ENCODE results near the gene SPATA20. TPM values are rescaled to one million over a fixed set of nuclear protein-coding genes. Genes with fewer than 3 reads are reported as not detected.

SPATA20 gene
- total RNA-seq, 1 donor from 2014 or later = 52.3 TPM

DNA sequence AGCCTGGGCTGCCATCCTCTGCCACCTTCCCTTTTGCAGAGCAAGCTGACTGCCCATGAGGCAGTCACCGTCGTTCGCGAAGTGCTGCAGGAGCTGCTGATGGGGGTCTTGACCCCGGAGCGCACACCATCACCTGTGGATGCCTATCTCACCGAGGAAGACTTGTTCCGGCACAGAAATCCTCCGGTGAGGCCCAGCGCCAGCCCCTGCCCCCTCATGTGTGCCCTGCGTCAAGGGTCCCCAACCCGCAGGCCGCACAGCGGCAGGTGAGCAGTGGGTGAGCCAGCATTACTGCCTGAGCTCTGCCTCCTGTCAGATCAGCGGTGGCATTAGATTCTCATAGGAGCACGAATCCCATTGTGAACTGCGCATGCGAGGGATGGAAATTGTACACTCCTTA, 22.1 kb upstream of the SPATA20 start:
- DNase-seq (no peak), ATAC-seq (ENCODE audit: low read depth) (no peak)
- Mint-ChIP-seq H3K9me3 (no peaks in the 10 kb centered on the region), H3K27me3 (peaks cover 7% of the 10 kb centered on the region), H3K27ac (no peak overlapping the region), H3K4me1 (no peaks in the 10 kb centered on the region), H3K36me3 (ENCODE audit: low read depth) (no peaks in the 10 kb centered on the region), H3K4me3 (no peak overlapping the region)
- ChIA-PET POLR2A (interaction anchor here (0.7 kb wide), 2 partner anchors 344 to 396 kb away, joined by 3 read pairs; no protein-coding TSS in a partner anchor), CTCF (no interaction called here)
- TF ChIP-seq, protein P1, sequence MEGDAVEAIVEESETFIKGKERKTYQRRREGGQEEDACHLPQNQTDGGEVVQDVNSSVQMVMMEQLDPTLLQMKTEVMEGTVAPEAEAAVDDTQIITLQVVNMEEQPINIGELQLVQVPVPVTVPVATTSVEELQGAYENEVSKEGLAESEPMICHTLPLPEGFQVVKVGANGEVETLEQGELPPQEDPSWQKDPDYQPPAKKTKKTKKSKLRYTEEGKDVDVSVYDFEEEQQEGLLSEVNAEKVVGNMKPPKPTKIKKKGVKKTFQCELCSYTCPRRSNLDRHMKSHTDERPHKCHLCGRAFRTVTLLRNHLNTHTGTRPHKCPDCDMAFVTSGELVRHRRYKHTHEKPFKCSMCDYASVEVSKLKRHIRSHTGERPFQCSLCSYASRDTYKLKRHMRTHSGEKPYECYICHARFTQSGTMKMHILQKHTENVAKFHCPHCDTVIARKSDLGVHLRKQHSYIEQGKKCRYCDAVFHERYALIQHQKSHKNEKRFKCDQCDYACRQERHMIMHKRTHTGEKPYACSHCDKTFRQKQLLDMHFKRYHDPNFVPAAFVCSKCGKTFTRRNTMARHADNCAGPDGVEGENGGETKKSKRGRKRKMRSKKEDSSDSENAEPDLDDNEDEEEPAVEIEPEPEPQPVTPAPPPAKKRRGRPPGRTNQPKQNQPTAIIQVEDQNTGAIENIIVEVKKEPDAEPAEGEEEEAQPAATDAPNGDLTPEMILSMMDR (IDR thresholded peaks at IDR 0.05) = no peak
- intact Hi-C loops (cut with micrococcal nuclease) = no loop called here

GRCh38 chr17:50527155-50527762, 19.7 kb upstream of the SPATA20 start:
- ChIA-PET CTCF (interaction anchor here (1.2 kb wide), 1 partner anchor 15 kb away, joined by 3 read pairs; no protein-coding TSS in a partner anchor), POLR2A (no interaction called here)
- ATAC-seq (ENCODE audit: low read depth) (no peak), DNase-seq (no peak)
- TF ChIP-seq, protein P1 (IDR thresholded peaks at IDR 0.05) = no peak
- Mint-ChIP-seq H3K9me3 (no peaks in the 10 kb centered on the region), H3K36me3 (ENCODE audit: low read depth) (no peaks in the 10 kb centered on the region), H3K27ac (no peak overlapping the region), H3K4me1 (peaks cover 2% of the 10 kb centered on the region), H3K27me3 (peaks cover 28% of the 10 kb centered on the region), H3K4me3 (no peak overlapping the region)
- intact Hi-C loops (cut with micrococcal nuclease) = no loop called here

DNA sequence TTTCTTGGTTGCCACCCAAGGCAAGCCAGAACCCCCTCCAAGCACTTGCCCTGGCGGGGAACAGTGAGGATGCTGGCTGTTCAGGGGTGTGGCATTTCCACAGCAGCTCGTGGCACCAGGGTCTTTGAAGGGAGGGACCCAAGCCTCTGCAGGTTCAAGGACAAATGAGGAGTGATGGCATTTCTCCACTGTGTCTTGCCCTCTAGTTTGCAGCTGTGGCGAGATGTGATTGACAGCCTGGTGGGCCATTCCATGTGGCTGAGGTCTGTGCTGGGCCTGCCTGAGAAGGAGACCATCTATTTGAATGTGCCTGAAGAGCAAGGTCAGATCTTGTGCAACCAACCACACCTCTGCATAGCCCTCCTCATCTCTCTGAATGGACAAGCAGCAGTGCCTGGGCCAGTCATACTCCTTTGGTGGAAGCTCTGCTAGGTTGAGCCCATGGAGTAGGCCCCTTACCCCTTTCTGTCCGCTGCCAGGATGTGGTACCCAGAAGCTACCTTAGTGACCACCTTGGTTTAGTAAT, 19.0 kb upstream of the SPATA20 start:
- H3K4me1 Mint-ChIP-seq = peaks cover 2% of the 10 kb centered on the region
- no peak overlapping the region for H3K27ac Mint-ChIP-seq
- ChIA-PET POLR2A (no interaction called here), CTCF (no interaction called here)
- intact Hi-C loops (cut with micrococcal nuclease) = no loop called here
- TF ChIP-seq, protein P1 (IDR thresholded peaks at IDR 0.05) = no peak
- H3K4me3 Mint-ChIP-seq = no peak overlapping the region
- DNase-seq = no peak
- peaks cover 33% of the 10 kb centered on the region for H3K27me3 Mint-ChIP-seq
- ATAC-seq (ENCODE audit: low read depth) = no peak
- H3K36me3 Mint-ChIP-seq (ENCODE audit: low read depth) = no peaks in the 10 kb centered on the region
- no peaks in the 10 kb centered on the region for H3K9me3 Mint-ChIP-seq

GRCh38 chr17:50529849-50530248, 17.1 kb upstream of the SPATA20 start:
- ATAC-seq (ENCODE audit: low read depth) (no peak), DNase-seq (no peak)
- no peaks in the 10 kb centered on the region for H3K9me3 Mint-ChIP-seq
- ChIA-PET POLR2A (no interaction called here), CTCF (no interaction called here)
- H3K36me3 Mint-ChIP-seq (ENCODE audit: low read depth) = no peaks in the 10 kb centered on the region
- no peak overlapping the region for H3K27ac Mint-ChIP-seq
- H3K27me3 Mint-ChIP-seq = peaks cover 50% of the 10 kb centered on the region
- TF ChIP-seq, protein P1 (IDR thresholded peaks at IDR 0.05) = no peak
- intact Hi-C loops (cut with micrococcal nuclease) = no loop called here
- no peak overlapping the region for H3K4me3 Mint-ChIP-seq
- peaks cover 12% of the 10 kb centered on the region for H3K4me1 Mint-ChIP-seq

DNA sequence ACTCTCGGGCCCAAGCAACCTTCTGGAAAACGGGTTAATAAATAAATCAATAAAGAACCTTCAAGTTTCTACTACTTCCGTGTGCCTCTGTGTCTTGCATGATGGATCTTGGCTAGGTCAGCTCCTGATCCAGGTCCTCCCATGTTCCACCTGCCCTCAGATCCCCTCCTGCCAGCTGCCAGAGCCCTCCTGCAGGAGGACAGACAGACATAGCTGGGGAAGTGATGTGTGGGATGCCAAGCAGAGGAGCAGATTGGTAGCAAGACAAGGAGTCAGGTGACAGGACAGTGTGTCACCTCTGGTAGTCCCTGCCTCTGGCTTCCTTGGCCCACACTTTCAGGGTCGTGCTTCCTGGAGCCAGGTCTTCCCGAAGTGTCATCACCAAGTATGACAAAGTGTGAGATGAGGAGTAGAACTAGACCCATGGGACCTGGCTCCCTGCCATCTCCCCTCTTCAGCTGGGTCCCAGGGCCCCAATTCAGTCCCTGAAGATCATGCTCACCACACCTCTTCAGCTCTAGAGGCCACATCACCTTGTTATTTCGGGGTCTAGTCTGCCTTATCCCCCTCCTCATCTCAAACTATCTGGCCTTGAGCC, 15.4 kb upstream of the SPATA20 start:
- CTCF ChIA-PET = no interaction called here

More for the DNA sequence above, 15.4 kb upstream of the SPATA20 start:
- Mint-ChIP-seq H3K36me3 (ENCODE audit: low read depth) (no peaks in the 10 kb centered on the region), H3K4me1 (peaks cover 12% of the 10 kb centered on the region), H3K27ac (no peak overlapping the region), H3K9me3 (no peaks in the 10 kb centered on the region), H3K4me3 (no peak overlapping the region), H3K27me3 (peaks cover 60% of the 10 kb centered on the region)
- DNase-seq (no peak), ATAC-seq (ENCODE audit: low read depth) (no peak)
- POLR2A ChIA-PET = no interaction called here
- intact Hi-C loops (cut with micrococcal nuclease) = no loop called here
- TF ChIP-seq, protein P1 (IDR thresholded peaks at IDR 0.05) = no peak
